Measurements from ENCODE around the gene PSMD10. TPM values are rescaled to one million over a fixed set of nuclear protein-coding genes. Genes with fewer than 3 reads are reported as not detected.

Gene PSMD10
- polyA plus RNA-seq, 1 experiment = 45.5 TPM

- DNase-seq (ENCODE audit: low read depth) = no peak
- POLR2A ChIA-PET = no interaction called here
- TF ChIP-seq, protein P1, sequence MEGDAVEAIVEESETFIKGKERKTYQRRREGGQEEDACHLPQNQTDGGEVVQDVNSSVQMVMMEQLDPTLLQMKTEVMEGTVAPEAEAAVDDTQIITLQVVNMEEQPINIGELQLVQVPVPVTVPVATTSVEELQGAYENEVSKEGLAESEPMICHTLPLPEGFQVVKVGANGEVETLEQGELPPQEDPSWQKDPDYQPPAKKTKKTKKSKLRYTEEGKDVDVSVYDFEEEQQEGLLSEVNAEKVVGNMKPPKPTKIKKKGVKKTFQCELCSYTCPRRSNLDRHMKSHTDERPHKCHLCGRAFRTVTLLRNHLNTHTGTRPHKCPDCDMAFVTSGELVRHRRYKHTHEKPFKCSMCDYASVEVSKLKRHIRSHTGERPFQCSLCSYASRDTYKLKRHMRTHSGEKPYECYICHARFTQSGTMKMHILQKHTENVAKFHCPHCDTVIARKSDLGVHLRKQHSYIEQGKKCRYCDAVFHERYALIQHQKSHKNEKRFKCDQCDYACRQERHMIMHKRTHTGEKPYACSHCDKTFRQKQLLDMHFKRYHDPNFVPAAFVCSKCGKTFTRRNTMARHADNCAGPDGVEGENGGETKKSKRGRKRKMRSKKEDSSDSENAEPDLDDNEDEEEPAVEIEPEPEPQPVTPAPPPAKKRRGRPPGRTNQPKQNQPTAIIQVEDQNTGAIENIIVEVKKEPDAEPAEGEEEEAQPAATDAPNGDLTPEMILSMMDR (IDR thresholded peaks at IDR 0.05; ENCODE audit: insufficient read depth, low read depth, low read length) = no peak
- no peaks in the 10 kb centered on the region for H3K36me3 ChIP-seq (ENCODE audit: control insufficient read depth, insufficient read depth, low read length)
- CTCF ChIA-PET = interaction anchor here (0.6 to 3.9 kb wide), 2 partner anchors 15 to 125 kb away, joined by 3 to 13 read pairs; no protein-coding TSS in a partner anchor
- no peak overlapping the region for H3K4me3 ChIP-seq (ENCODE audit: low read depth, low read length)
- H3K27me3 ChIP-seq (ENCODE audit: control insufficient read depth, insufficient read depth, low read length) = no peaks in the 10 kb centered on the region
These were observed 32.4 kb upstream of the PSMD10 start for GRCh38 chrX:108123591-108124366.

DNA sequence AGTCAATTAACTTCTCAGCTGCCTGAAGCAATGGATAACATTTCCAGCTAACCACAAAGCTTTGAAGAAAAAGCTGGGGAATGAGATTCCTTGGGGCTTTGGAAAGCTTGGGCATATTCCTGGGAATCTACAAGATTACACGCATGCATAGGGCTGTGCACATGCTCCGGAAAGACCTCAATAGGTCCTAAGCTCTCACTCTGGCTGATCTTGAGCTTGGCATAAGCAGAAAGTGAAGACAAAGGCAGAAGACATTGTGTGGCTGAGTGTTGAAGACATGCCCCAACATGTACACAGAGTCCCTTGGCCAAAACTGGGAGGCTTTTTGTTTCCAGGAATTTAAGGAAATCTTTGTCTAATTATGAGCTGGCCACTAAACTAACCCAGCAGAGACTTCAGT is 31.4 kb upstream of the PSMD10 start:
- ChIA-PET POLR2A (no interaction called here), CTCF (interaction anchor here (3.9 kb wide), 1 partner anchor 16 kb away, joined by 13 read pairs; no protein-coding TSS in a partner anchor)
- H3K4me3 ChIP-seq (ENCODE audit: low read depth, low read length) = no peak overlapping the region
- H3K27me3 ChIP-seq (ENCODE audit: control insufficient read depth, insufficient read depth, low read length) = no peaks in the 10 kb centered on the region
- TF ChIP-seq, protein P1 (IDR thresholded peaks at IDR 0.05; ENCODE audit: insufficient read depth, low read depth, low read length) = no peak
- peak; percentile 16 for DNase-seq (ENCODE audit: low read depth)
- no peaks in the 10 kb centered on the region for H3K36me3 ChIP-seq (ENCODE audit: control insufficient read depth, insufficient read depth, low read length)

GRCh38 chrX:108121291-108121690 is 29.9 kb upstream of the PSMD10 start:
- POLR2A ChIA-PET = no interaction called here
- TF ChIP-seq, protein P1 (IDR thresholded peaks at IDR 0.05; ENCODE audit: insufficient read depth, low read depth, low read length) = no peak
- Histone ChIP-seq H3K4me3 (ENCODE audit: low read depth, low read length) (no peak overlapping the region), H3K36me3 (ENCODE audit: control insufficient read depth, insufficient read depth, low read length) (no peaks in the 10 kb centered on the region), H3K27me3 (ENCODE audit: control insufficient read depth, insufficient read depth, low read length) (no peaks in the 10 kb centered on the region)
- DNase-seq (ENCODE audit: low read depth) = no peak
- CTCF ChIA-PET = interaction anchor here (3.9 kb wide), 1 partner anchor 18 kb away, joined by 13 read pairs; no protein-coding TSS in a partner anchor

DNA sequence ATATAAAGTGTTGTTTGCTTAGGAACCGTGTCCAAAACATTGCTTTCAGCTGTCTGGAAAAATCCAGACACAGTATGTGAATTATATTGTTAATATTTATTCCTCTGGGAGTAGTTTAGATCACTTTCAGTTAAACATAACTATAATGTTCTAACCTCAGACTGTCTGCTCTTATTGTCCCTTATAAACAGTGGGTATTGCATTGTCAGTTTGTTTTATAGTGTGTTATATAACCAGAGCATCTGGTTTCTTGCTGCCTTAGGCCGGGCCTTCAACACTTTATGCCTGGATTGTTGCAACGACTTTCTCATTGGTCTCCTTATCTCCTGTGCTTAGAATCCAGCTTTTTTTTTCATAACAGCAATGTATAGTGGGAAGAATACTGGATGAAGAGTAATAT is 26.6 kb upstream of the PSMD10 start:
- Histone ChIP-seq H3K27me3 (ENCODE audit: control insufficient read depth, insufficient read depth, low read length) (no peaks in the 10 kb centered on the region), H3K36me3 (ENCODE audit: control insufficient read depth, insufficient read depth, low read length) (no peaks in the 10 kb centered on the region), H3K4me3 (ENCODE audit: low read depth, low read length) (no peak overlapping the region)
- TF ChIP-seq, protein P1 (IDR thresholded peaks at IDR 0.05; ENCODE audit: insufficient read depth, low read depth, low read length) = no peak
- DNase-seq (ENCODE audit: low read depth) = no peak
- ChIA-PET CTCF (no interaction called here), POLR2A (no interaction called here)

- H3K27me3 ChIP-seq (ENCODE audit: control insufficient read depth, insufficient read depth, low read length) = no peaks in the 10 kb centered on the region
- no peaks in the 10 kb centered on the region for H3K36me3 ChIP-seq (ENCODE audit: control insufficient read depth, insufficient read depth, low read length)
- ChIA-PET CTCF (no interaction called here), POLR2A (no interaction called here)
- no peak overlapping the region for H3K4me3 ChIP-seq (ENCODE audit: low read depth, low read length)
- DNase-seq (ENCODE audit: low read depth) = no peak
- TF ChIP-seq, protein P1 (IDR thresholded peaks at IDR 0.05; ENCODE audit: insufficient read depth, low read depth, low read length) = no peak
These were observed 23.2 kb upstream of the PSMD10 start for GRCh38 chrX:108114541-108114940.
